ENCODE results near the gene RND2. TPM values are rescaled to one million over a fixed set of nuclear protein-coding genes. Genes with fewer than 3 reads are reported as not detected.
A peak's percentile ranks its signal among the peaks of the same experiment; 100 is the strongest.

The RND2 gene
- total and polyA plus RNA-seq, 9 of the 15 experiments (the other 6 are each of a cell fraction or from before 2014, with no cell fraction given): 0.15 to 1.9 (median 0.98) TPM

DNA sequence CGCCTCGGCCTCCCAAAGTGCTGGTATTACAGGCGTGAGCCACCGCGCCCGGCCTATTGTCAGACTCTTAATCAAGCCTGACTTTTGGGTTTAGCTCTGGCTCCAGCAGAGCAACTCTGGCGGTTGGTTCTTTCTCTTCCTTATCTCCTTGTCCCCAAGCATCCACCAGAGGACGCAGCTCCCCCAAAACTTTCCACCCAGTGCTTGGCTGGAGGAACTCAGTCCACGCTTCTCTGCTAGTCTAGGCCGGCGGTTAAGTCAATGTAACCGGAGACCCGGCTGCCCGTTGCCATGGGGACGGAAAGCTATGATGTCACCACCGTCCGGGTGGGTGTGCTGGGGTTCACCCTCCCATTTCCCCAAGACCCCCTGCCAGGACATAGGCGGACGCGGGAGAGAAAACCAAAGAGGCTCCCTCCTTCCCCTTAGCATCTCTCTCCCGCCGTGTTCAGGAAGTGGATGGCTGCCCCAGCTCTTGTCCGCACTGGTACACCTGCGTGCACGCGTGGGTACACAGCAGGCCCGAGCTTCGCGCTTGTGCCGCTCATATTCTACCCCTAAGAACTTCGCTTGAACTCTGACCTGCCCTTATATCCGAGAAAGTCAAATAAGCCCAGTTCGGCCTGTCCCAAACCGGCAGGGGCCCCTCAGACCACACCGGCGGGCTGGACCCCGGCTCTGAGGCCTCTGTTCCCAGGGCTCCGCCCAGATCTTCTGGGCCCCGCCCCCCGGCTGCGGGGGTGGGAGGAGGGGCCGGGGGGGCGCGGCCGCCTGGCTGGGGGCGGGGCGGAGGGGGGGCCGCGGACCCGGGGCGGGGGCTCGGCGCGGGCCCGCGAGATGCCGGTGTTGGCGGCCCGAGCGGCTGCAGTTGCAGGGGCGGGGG is at the start of gene RND2 (continued):
- TF ChIP-seq E4F1 (CRISPR knock-in tag; IDR thresholded peaks at IDR 0.05; ENCODE audit: borderline replicate concordance) (no peak), ZBTB2 (IDR thresholded peaks at IDR 0.05) (peak; percentile 67), PKNOX1 (IDR thresholded peaks at IDR 0.05) (peak; percentile 25; the same call in 1 of the 2 replicates), BMI1 (IDR thresholded peaks at IDR 0.05; ENCODE audit: low read length) (peak; percentile 93), ZNF384 (IDR thresholded peaks at IDR 0.05; ENCODE audit: low read depth, low read length) (0 out of 2 replicates have a peak, but pooled peaks have one; percentile 23), FOXA3 (CRISPR knock-in tag; conservative IDR thresholded peaks at IDR 0.05 in 1 of 2, IDR thresholded peaks at IDR 0.05 in 1 of 2) (0 out of 4 replicates have a peak, but pooled peaks of 1 of the 2 experiments have one; percentile 14), ESRRA (IDR thresholded peaks at IDR 0.05; ENCODE audit: borderline replicate concordance, low read depth) (peak; percentile 78), ZBTB40 (IDR thresholded peaks at IDR 0.05) (0 out of 2 replicates have a peak, but pooled peaks have one; percentile 26), ZBTB40 (CRISPR knock-in tag; IDR thresholded peaks at IDR 0.05) (no peak), USF1 (CRISPR knock-in tag; IDR thresholded peaks at IDR 0.05) (no peak), RBM39 (optimal IDR thresholded peaks at IDR 0.05; ENCODE audit: low read depth, low read length) (peak; percentile 62)

Measured in K562 (cell line).